Dermis microvascular lymphatic vessel endothelial cell (primary cell): ENCODE results near the gene SNAP47. TPM values are rescaled to one million over a fixed set of nuclear protein-coding genes. Genes with fewer than 3 reads are reported as not detected.

Experiments
- DNase-seq, 2 donors: peaks; one replicate each; pipeline versions ENCODE4 v3.0.0 to v3.0.0-alpha.2; 2010; ENCODE audit warnings: low read depth in 2 of 2
- total RNA-seq: library from RNA; depleted of rRNA; stranded (reverse); fragments of >200 nt; gene quantifications from 2 replicates; pipeline ENCODE4 v1.2.1, GENCODE V29; 2014

SNAP47 gene
- total RNA-seq, 1 donor from 2014 or later = 27.6 TPM

- no peak for DNase-seq
Observed at GRCh38 chr1:227767401-227768124, 32.3 kb downstream of the SNAP47 start.

DNA sequence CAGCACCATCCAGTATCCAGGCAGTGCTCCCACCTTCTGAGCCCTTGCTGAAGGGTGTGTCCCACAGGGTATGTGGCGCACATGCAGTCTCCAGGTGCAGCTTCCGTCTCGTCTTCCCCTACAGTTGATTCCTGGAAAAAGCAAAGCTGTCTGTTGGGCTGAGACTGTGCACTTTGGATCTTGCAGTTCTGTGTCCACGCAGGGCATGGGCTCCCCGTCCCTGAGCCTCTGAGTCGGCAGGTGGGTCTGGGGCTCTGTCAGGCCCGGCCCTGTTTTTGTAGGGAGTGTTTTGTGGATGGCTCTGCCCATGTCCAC, 32.8 kb downstream of the SNAP47 start:
- DNase-seq = no peak

DNA sequence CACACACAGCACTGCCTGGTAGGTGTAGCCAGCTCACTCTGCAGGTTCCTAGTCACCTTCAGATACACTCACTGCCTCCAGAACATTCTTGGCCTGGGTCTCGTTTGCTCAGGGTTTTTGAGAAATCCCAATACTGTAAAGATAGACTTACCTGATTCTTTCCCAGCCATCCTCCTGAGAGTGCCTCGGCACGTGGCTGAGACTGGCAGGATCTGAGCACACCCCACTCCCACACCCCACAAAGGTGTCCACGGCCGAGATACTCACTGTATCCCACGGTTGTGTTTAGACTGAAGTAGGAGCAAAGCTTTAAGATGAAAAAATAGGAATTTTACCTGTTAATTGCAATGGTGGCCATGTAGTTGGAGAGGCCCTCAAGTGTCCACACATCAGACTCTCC, 33.4 kb downstream of the SNAP47 start:
- DNase-seq = no peak

DNA sequence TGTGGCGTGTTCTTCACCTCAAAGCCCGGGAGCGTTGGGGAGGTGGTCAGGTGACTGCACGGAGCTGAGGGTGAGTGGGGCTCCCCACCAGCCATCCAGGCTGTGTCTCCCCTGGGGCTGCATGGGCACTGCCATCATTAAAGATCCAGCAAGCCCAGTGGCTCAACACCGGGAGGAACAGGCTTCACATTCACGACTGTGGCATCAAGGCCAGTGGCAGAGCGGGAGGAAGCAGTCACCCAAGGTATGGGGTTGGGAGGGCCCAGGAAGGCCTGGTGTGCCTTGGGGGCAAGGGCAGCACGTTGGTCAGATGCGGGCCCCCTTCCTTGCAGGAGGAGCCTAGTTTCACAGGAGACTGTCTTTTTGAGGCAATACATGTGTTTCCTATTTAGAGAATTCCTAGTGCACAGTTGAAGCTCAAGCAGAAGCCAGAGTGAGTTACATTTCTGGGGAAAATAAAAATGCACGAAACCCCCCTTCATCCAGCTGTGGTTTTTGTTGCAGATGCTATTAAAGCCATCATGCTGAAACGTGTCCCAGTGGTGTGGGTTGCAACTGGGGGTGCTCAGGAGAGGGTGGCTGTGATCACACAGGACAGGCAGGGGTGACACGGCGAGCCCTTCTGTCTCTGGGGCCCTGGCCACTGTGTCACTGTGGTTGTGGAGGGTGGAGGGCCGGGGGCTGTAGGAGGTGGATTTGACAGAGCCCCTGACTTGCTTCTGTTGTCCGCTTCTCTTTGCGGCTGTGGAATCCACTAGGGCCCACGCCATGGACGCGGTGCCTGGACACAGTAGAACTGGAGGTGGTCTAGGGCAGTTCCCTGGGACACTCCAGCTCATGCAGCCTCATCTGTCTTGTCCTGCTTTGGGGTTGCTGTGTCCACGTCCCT, 34.1 kb downstream of the SNAP47 start:
- no peak for DNase-seq

GRCh38 chr1:227769936-227770494, 34.8 kb downstream of the SNAP47 start:
- DNase-seq = no peak

- DNase-seq = no peak
Observed at GRCh38 chr1:227770812-227771211, 35.6 kb downstream of the SNAP47 start.

GRCh38 chr1:227771326-227771725, 36.1 kb downstream of the SNAP47 start:
- no peak for DNase-seq

GRCh38 chr1:227771771-227772170, 36.5 kb downstream of the SNAP47 start:
- no peak for DNase-seq

DNA sequence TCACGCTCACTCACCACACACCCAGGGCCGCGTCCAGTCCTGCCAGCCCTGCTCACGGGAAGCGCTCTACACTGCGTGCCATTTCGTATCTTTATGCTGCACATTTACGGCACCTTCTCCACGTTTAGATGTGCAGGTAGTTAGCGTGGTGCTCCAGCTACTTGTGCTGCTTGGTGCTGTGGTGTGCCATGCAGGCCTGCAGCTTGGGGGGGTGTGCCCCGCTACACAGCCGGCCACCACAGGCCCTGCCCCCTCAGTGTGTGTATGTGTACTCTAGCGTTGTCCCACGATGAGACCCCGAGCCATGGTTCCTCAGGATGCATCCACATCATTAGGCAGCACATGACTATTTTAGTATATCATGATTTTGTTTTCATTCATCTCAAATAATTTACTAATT, 38.3 kb downstream of the SNAP47 start:
- no peak for DNase-seq

GRCh38 chr1:227774051-227774731, 39.0 kb downstream of the SNAP47 start:
- DNase-seq = no peak

DNA sequence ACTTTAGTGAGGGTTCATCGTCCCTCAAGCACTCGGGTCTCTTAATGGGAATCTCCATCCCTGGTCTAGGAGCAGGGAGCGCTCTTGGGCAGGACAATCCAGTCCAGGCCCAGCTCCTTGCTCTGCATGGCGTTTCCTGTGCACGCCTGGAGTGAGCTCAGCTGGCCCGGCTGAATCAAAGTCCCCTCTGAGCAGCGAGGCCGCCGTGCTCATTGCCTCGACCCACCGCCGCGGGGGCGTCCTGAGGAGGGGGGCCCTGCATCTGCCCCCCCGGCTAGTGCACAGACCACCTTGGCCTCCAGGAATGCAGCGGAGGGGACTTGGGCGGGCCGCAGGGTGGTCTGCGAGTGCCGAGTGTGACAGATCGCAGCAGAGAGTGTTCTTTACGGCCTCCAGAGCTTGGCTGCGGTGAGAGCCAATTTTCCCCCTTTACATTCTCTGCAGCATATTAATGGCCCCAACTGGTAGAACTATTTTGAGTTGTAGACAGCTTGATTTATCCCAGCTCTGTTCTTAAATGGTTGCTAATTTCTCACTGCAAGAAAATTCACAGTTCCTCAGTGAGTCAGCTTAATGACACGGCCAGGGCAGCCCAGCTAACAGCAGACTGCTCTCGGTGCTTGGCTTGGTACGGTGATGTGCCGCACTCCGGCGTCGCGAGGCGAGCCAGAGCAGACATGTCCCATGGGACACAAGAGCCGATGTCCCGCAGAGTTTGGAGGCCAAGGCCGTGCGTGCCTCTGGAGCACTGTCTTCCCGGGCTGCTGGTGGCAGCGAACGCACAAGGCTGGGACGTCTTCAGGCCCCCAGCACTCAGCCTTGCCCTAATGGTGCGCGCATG, 39.8 kb downstream of the SNAP47 start:
- DNase-seq = no peak

DNA sequence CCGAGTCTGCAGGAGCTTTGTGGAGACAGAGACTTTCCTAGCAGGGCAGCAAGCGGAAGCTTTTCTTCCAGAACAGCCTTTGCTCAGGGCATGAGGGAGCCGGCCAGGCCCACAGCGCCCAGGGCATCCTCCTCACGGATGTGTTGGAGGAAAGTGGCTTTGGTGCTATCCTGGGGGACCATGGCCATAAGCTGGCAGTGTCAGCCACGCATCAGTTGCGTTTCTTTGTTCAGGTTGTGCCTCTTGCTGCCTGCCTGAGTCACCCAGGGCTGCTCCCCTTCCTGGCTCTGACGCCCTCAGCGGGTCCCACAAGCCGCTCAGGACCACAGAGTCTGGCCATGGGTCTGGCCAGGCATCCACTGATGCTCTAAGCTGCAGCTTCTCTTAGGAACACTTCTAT, 40.6 kb downstream of the SNAP47 start:
- no peak for DNase-seq

DNA sequence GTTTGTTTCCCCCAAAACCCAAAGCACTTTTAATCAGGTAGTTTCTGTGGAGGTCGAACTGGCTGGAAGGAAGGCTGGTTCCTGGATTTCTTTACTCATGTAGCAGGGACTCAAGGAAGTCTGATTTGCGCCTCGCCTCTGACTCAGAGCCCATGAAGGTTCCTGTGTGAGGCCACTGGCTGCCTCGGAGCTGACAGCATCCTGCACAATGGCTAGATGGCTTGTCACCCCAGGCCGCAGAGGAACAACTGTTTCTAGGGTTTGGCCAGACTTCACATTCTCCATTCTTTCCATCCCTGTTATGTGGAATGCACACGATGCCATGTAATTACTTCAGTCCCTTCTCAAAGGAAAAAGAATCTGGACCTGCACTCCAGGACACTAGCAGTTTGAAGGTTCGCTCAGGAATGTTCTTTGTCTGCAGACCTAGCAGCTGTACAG, 41.1 kb downstream of the SNAP47 start:
- peak in 1 of 2 donors; percentile 51 for DNase-seq

GRCh38 chr1:227777156-227777555, 41.9 kb downstream of the SNAP47 start:
- DNase-seq = no peak

DNA sequence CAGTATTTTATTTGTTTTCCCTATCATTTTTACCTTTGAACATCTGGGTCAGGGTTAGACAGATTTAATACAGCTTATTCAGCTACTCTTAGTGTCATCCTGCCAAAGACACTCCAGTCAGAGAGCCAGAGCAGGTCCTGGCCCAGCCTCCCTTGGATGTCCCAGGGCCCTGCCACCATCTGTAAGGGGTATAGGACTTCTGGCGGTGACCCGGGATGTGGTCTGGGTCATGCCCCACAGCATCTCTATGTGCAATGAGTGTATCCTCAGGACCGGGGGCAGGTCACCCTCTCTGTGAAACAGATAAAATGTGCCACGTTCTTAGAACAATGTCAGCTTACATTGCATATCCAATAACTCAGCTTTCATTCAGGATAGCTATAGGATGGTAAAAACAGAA, 42.4 kb downstream of the SNAP47 start:
- no peak for DNase-seq

- no peak for DNase-seq
Observed at GRCh38 chr1:227778401-227778947, 43.2 kb downstream of the SNAP47 start.

DNA sequence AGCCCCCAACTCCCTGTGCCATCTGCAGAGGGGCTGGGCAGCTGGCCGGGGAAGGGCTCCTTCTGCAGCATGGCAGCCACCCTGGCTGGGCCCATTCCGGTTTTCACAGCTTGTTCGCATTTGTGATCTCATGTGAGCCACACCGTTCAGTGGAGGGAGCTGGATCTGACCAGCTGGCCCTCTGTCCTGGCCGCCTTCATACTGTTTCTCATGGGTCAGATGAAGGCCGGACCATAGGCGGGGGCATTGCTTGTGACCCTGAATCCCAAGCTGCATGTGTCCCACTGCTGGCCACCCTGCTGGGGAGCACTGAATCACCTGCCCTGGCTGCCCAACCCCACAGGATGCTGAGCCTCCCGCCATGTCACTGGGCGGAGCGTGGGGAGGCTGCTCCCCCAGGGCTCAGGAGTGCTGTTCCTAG, 43.8 kb downstream of the SNAP47 start:
- no peak for DNase-seq

DNA sequence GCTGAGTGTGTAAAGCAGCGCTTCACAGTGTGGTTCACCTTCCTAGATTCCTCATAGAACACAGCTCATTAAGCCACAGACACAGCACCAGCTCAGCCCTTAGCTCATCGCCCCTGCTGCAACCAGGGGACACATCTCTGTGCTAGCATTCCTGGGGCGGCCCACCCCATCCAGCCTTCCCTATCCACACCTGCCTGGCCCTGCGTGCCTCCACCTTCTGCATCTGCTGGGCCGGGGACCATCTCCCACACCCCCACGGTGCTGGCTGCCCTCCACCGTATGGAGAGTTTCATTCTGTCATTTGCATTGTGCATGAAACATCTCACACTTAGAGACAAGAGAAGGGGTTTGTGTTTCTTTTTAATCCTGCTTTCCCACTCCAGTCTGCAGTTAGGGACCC, 44.5 kb downstream of the SNAP47 start:
- no peak for DNase-seq

DNA sequence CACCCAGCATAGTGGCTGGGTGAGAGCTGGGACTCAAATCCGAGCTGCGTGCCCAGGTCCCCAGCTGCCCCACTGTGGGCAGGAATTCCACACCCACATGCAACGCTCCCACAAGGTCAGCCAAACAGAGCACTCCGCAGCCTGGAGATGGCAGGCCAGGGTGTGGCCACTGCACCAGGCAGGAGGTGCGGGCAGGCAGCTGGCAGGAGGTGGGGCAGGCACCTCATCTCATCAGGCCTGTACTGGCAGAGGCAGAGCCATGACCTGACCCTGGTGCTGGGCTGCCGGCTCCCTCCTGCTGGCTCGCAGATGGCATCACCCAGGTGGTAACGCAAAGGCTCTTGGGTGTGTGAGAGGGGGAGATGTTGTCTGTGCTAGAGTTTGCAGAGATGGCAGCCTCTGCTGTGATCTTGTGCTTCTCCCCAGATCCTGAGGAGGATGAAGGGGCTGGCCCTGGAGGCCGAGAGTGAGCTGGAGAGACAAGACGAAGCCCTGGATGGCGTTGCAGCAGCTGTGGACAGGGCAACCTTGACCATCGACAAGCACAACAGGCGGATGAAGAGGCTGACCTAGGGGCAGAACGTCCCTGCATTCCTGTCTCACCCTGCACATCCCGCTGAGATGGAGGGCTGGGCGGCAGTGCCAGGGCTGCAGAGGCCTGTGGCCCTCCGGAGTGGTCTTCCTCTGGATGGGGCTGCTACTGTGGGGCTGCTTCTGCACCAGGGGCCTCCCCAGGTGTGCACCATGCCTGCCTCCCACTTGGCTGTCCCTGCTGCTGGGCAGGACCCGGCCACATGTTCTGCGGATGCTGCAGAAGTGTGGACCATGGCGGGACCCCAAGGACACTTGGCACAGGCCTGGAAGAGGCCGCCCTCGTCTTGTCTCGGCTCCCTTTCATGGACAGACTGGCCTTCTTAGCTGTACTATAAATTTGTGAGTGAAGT, 45.1 kb downstream of the SNAP47 start:
- no peak for DNase-seq
